ENCODE data around the gene DCST2. TPM values are rescaled to one million over a fixed set of nuclear protein-coding genes. Genes with fewer than 3 reads are reported as not detected.

DCST2 gene
- total RNA-seq, 4 donors from 2014 or later: 0.07 to 1.6 TPM; not detected in 2

DNA sequence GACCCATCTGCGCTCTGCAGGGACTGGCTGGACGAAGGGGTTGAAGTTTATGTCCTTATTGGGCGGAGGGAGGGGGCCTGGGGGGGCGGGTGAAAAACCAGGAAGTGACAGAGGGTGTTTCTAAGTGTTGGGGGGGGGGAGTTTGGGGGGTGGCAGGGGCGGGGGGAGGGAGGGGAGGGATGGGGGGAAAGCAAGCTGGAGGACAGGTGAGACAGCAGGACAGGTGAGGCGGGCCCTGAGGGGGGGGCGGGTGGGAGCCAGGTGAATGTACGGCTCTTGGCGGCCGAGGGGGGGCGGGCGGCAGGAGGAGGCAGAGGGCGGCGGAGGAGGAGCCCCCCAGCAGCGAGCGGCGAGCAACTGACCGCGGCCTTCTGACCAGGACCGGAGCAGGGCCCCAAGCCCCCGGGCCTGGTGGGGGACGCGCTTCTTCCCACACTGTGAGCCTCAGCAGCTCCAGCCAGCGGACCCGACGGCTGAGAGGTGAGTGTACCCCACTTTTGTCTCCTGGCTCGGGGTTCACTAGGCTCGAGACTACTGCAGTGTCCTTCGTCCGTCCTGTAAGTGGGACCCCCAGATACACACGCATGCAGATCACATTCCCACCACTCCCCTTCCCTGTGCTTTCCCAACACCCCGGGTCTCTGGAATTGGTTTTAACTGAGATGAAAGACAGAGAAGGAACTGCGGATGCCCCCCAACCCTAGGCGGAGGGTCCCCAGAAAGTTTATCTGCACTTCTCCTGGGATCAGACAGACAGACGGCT, 30.9 kb downstream of the DCST2 start, which contains the start of gene ZBTB7B:
Gene ZBTB7B, plus strand, starts transcription at position 339 of the 763 bp plus-strand sequence. CDS start 11,859 bp downstream, outside the sequence.
- peaks cover 0 to 22% of the 10 kb centered on the region in 2 donors for H3K4me1 ChIP-seq
- no peaks in the 10 kb centered on the region for H3K36me3 ChIP-seq
- intact Hi-C loops (cut with DNase I; ENCODE audit: low total_unique reads): no loop called here
- DNase-seq: peak in 1 of 2 donors; percentile 58
- no peaks in the 10 kb centered on the region for H3K27me3 ChIP-seq
- no peak for TF ChIP-seq POLR2A (IDR thresholded peaks at IDR 0.05)
- TF ChIP-seq, protein P1, sequence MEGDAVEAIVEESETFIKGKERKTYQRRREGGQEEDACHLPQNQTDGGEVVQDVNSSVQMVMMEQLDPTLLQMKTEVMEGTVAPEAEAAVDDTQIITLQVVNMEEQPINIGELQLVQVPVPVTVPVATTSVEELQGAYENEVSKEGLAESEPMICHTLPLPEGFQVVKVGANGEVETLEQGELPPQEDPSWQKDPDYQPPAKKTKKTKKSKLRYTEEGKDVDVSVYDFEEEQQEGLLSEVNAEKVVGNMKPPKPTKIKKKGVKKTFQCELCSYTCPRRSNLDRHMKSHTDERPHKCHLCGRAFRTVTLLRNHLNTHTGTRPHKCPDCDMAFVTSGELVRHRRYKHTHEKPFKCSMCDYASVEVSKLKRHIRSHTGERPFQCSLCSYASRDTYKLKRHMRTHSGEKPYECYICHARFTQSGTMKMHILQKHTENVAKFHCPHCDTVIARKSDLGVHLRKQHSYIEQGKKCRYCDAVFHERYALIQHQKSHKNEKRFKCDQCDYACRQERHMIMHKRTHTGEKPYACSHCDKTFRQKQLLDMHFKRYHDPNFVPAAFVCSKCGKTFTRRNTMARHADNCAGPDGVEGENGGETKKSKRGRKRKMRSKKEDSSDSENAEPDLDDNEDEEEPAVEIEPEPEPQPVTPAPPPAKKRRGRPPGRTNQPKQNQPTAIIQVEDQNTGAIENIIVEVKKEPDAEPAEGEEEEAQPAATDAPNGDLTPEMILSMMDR (IDR thresholded peaks at IDR 0.05): no peak
- no peaks in the 10 kb centered on the region for H3K9me3 ChIP-seq
- peak within 1 kb of the TSS; percentile 56 to 97 for H3K4me3 ChIP-seq
- H3K27ac ChIP-seq: peak within 1 kb of the TSS; percentile 95 to 99

DNA sequence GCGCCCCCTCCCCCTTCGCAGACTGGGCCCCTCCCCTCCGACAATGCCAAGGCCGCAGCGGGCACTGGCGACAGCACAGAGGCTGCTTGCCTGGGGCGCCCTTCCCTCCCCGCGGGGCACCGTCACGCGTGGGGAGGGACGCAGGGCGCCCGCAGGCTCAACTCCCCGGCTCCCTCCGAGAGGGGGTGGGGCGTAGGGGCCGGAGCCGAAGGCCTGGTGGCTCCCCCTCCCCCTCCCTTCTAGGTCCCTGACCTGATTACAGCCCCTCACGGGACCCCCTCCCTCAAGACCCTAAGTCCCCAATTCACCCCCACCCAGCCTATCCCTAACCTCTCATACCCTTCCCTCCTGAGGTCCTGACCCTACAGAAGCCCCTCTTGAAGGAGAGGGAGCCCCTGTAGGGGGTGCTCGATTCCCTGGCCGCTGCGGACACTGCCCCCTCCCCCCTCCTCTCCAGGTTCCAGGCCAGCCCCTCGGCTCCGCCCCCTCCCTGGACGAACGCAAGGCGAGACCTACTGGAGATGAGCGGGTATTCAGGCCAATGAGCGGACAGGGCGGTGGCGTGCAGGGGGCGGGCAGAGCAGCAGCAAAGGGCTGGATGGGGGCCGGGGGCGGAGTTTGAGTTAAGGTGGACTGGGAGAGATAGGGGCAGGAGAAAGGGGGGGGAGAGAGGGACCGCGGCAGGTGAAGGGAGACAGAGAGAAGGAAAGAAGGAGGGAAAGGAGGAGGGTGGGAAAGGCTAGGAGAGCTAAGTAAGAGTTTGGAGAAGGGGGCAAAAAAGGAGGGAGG, 31.7 kb downstream of the DCST2 start:
- intact Hi-C loops (cut with DNase I; ENCODE audit: low total_unique reads): no loop called here
- H3K4me3 ChIP-seq: peak overlapping the region; percentile 56 to 97
- no peaks in the 10 kb centered on the region for H3K27me3 ChIP-seq
- H3K36me3 ChIP-seq: no peaks in the 10 kb centered on the region
- no peaks in the 10 kb centered on the region for H3K9me3 ChIP-seq
- peaks cover 0 to 22% of the 10 kb centered on the region in 2 donors for H3K4me1 ChIP-seq
- peak; percentile 81 to 87 for TF ChIP-seq POLR2A (IDR thresholded peaks at IDR 0.05)
- TF ChIP-seq, protein P1 (IDR thresholded peaks at IDR 0.05): peak; percentile 31 to 50 (median 45)
- H3K27ac ChIP-seq: peak overlapping the region; percentile 95 to 99
- DNase-seq: peak; percentile 100

DNA sequence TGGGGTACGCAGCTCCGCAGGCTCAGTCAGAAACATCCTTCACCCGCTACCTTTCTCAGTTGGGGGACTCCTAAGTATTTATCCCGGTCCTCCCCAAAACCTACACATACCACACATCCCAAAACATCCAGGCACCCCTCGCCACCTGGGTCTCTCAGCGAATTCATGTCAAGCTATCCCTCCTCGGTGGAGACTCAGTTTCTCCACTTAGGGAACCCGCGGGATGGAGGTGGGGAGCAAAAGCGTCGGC, 32.2 kb downstream of the DCST2 start:
- no peak for TF ChIP-seq POLR2A (IDR thresholded peaks at IDR 0.05)
- TF ChIP-seq, protein P1 (IDR thresholded peaks at IDR 0.05): no peak

DNA sequence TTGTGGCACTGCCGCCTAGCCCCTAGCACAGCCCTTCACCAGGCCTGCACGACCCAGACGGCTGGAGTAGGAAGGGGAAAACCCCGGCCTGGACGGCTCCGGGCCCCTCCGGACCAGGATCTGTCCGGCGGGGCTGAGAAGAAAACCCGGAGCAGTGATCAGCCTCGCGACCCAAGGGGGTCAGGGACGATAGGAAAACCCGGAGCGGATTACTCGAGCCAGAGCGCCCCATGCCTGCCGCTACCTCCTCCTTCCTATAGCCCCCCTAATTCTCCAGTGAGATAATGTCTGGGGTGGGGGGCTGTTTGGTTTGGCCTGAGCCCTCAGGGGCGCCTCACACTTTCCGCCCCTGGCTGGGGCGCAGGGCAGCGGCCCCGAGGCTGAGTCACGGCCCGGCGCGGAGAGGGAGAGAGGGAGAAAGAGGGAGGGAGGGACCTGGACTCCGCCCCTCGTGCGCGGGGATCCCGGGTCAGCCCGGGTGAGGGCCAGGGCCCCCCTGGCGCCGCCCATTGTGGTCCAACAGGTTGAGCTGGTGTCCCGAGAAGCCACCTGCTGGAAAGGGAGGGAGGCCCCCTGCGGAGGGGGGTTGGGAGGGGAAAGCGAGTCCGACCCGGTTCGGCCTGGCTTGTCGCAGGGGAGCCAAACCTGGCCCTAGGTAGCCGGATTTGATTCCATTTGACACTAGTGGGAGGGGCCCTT, 32.7 kb downstream of the DCST2 start:
- intact Hi-C loops (cut with DNase I; ENCODE audit: low total_unique reads): no loop called here
- peak overlapping the region; percentile 95 to 99 for H3K27ac ChIP-seq
- peak; percentile 85 to 87 for DNase-seq
- H3K4me3 ChIP-seq: peak overlapping the region; percentile 56 to 97
- H3K27me3 ChIP-seq: no peaks in the 10 kb centered on the region
- no peaks in the 10 kb centered on the region for H3K36me3 ChIP-seq
- TF ChIP-seq, protein P1 (IDR thresholded peaks at IDR 0.05): peak in 2 of 4 experiments; percentile 44 to 65
- TF ChIP-seq POLR2A (IDR thresholded peaks at IDR 0.05): peak; percentile 25 to 88
- no peaks in the 10 kb centered on the region for H3K9me3 ChIP-seq
- H3K4me1 ChIP-seq: peaks cover 0 to 22% of the 10 kb centered on the region in 2 donors

More for the DNA sequence above, 32.2 kb downstream of the DCST2 start:
- Histone ChIP-seq H3K4me1 (peaks cover 0 to 22% of the 10 kb centered on the region in 2 donors), H3K9me3 (no peaks in the 10 kb centered on the region), H3K4me3 (peak overlapping the region; percentile 56 to 97), H3K27me3 (no peaks in the 10 kb centered on the region), H3K36me3 (no peaks in the 10 kb centered on the region), H3K27ac (peak overlapping the region; percentile 95 to 99)
- intact Hi-C loops (cut with DNase I; ENCODE audit: low total_unique reads): no loop called here
- DNase-seq: no peak
